Activated B cell treated with CpG ODN at 0.5 μM for 24 hours (primary cell): ENCODE data around the gene SLC4A2. TPM values are rescaled to one million over a fixed set of nuclear protein-coding genes. Genes with fewer than 3 reads are reported as not detected.

Experiments used
- ATAC-seq: fragments of 200-7000 bp; cut with Tn5 transposase; one replicate; pipeline ENCODE4 v1.10.0; 2021; ENCODE audit warnings: low read depth, mild to moderate bottlenecking, moderate library complexity
- CTCF ChIA-PET: fragments of 350-600 bp; sonication (Branson Sonifier 250); formaldehyde crosslinking; loops from one replicate; lab custom pipeline; 2021; ENCODE audit warnings: antibody characterized with exemption; lab: Charles Lee
- POLR2A ChIA-PET: fragments of 350-600 bp; sonication (Branson Sonifier 250); formaldehyde crosslinking; loops from one replicate; lab custom pipeline; 2021; ENCODE audit warnings: antibody characterized with exemption; lab: Charles Lee
- DNase-seq: peaks from one replicate; pipeline ENCODE4 v3.0.0; 2022
- H3K27ac Mint-ChIP-seq: one replicate; pipeline ENCODE4 v1.8.0; 2020; ENCODE audit warnings: mixed read lengths
- H3K27me3 Mint-ChIP-seq: one replicate; pipeline ENCODE4 v1.8.0; 2021; ENCODE audit warnings: mixed read lengths
- H3K36me3 Mint-ChIP-seq: one replicate; pipeline ENCODE4 v1.8.0; 2021; ENCODE audit warnings: low read depth, mixed read lengths
- H3K4me1 Mint-ChIP-seq: one replicate; pipeline ENCODE4 v1.8.0; 2021; ENCODE audit warnings: mixed read lengths
- H3K4me3 Mint-ChIP-seq: one replicate; pipeline ENCODE4 v1.8.0; 2020; ENCODE audit warnings: mild to moderate bottlenecking, mixed read lengths
- H3K9me3 Mint-ChIP-seq: one replicate; pipeline ENCODE4 v1.8.0; 2020; ENCODE audit warnings: mixed read lengths
- intact Hi-C: fragments of 100-400 bp; cut with micrococcal nuclease; formaldehyde crosslinking; loops from one replicate; pipeline ENCODE4 v1.15.1; 2024
- total RNA-seq: library from RNA; stranded (reverse); gene quantifications from 2 replicates; pipeline ENCODE4 v1.2.3, GENCODE V29; 2022
- TF ChIP-seq, protein P1 (sequence below): fragments of 200-600 bp; IDR thresholded peaks from one replicate; pipeline ENCODE4 v1.8.0; 2022; ENCODE audit warnings: antibody characterized with exemption, mild to moderate bottlenecking

SLC4A2 gene
- total RNA-seq, 1 donor from 2014 or later, result 72.5 TPM

DNA sequence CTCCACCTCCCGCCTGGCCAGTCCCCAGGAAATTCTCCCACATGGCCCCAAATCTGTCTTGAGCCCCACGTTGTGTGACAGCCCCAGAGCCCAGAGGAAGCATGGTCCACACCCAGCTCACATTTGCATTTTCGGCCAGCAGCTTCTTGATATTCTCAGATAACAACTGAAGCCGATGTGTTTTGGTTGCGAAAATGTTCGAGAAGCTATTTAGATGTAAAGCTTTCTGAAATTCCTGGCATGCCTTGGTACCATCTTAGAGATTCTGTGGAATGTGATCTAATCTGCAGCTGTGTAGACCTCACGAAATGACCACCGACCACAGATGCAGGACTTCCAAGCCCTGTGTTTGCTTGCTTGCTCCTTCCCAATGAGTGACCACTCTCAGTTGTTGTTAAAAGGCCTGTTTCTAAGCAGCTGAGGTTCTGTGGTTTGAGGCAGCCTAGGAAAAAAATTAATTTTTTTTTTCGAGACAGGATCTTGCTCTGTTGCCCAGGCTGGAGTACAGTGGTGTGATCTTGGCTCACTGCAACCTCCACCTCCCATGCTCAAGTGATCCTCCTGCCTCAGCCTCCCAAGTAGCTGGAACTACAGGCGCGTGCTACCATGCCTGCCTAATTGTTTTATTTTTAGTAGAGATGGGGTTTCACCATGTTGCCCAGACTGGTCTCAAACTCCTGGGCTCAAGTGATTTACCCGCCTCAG is 8.8 kb downstream of the SLC4A2 start:
- TF ChIP-seq, protein P1, sequence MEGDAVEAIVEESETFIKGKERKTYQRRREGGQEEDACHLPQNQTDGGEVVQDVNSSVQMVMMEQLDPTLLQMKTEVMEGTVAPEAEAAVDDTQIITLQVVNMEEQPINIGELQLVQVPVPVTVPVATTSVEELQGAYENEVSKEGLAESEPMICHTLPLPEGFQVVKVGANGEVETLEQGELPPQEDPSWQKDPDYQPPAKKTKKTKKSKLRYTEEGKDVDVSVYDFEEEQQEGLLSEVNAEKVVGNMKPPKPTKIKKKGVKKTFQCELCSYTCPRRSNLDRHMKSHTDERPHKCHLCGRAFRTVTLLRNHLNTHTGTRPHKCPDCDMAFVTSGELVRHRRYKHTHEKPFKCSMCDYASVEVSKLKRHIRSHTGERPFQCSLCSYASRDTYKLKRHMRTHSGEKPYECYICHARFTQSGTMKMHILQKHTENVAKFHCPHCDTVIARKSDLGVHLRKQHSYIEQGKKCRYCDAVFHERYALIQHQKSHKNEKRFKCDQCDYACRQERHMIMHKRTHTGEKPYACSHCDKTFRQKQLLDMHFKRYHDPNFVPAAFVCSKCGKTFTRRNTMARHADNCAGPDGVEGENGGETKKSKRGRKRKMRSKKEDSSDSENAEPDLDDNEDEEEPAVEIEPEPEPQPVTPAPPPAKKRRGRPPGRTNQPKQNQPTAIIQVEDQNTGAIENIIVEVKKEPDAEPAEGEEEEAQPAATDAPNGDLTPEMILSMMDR, result no peak
- Mint-ChIP-seq H3K27ac (no peak overlapping the region), H3K4me3 (no peak overlapping the region), H3K27me3 (no peaks in the 10 kb centered on the region), H3K36me3 (peaks cover 63% of the 10 kb centered on the region), H3K9me3 (no peaks in the 10 kb centered on the region), H3K4me1 (no peaks in the 10 kb centered on the region)
- no peak for ATAC-seq
- POLR2A ChIA-PET, result interaction anchor here (1.4 kb wide), 1 partner anchor 40 kb away, joined by 3 read pairs; the partner anchor contains the start of gene ABCB8
- intact Hi-C loops, result no loop called here
- CTCF ChIA-PET, result no interaction called here
- no peak for DNase-seq

DNA sequence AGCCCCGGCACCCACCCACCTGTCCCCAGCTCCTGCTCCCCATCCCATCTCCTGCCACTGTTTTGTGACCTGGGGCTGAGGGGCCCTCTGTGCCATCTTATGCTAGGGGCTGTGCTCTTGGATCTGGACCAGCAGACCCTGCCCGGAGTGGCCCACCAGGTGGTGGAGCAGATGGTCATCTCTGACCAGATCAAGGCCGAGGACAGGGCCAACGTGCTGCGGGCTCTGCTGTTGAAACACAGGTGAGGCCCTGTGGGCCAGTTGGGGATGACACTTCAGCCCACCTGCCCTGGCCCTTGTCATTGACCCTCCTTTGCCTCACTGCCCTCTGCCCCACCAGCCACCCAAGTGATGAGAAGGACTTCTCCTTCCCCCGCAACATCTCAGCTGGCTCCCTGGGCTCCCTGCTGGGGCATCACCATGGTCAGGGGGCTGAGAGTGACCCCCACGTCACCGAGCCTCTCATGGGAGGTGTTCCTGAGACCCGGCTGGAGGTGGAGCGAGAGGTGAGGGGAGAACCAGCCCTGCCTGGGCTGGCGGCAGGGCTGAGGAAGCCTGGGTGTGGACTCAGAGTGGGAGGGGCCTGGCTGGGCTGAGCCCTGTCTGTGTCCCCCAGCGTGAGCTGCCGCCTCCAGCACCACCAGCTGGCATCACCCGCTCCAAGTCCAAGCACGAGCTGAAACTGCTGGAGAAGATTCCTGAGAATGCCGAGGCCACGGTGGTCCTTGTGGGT is 10.6 kb downstream of the SLC4A2 start:
- TF ChIP-seq, protein P1, result no peak
- H3K27ac Mint-ChIP-seq, result no peak overlapping the region
- H3K4me3 Mint-ChIP-seq, result no peak overlapping the region
- ATAC-seq, result no peak
- no peaks in the 10 kb centered on the region for H3K9me3 Mint-ChIP-seq
- H3K27me3 Mint-ChIP-seq, result no peaks in the 10 kb centered on the region
- POLR2A ChIA-PET, result no interaction called here
- H3K4me1 Mint-ChIP-seq, result no peaks in the 10 kb centered on the region
- DNase-seq, result no peak
- CTCF ChIA-PET, result no interaction called here
- intact Hi-C loops, result no loop called here
- peaks cover 65% of the 10 kb centered on the region for H3K36me3 Mint-ChIP-seq

DNA sequence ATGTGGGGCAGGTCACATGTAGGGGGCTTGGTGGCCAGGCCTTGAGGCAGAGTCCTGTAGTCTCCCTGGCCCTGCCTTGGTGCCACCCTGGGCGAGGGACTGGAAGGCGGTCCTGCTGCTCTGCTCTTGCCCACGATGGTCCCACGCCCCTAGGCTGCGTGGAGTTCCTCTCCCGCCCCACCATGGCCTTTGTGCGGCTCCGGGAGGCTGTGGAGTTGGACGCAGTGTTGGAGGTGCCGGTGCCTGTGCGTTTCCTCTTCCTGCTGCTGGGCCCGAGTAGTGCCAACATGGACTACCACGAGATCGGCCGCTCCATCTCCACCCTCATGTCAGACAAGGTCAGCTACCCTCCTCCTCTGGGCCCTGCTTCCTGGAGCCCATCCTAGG is 11.2 kb downstream of the SLC4A2 start:
- Mint-ChIP-seq H3K36me3 (peaks cover 63% of the 10 kb centered on the region), H3K9me3 (no peaks in the 10 kb centered on the region), H3K4me1 (no peaks in the 10 kb centered on the region), H3K27ac (no peak overlapping the region), H3K27me3 (no peaks in the 10 kb centered on the region), H3K4me3 (no peak overlapping the region)
- ChIA-PET POLR2A (no interaction called here), CTCF (no interaction called here)
- TF ChIP-seq, protein P1, result no peak
- ATAC-seq (no peak), DNase-seq (no peak)
- intact Hi-C loops, result no loop called here

DNA sequence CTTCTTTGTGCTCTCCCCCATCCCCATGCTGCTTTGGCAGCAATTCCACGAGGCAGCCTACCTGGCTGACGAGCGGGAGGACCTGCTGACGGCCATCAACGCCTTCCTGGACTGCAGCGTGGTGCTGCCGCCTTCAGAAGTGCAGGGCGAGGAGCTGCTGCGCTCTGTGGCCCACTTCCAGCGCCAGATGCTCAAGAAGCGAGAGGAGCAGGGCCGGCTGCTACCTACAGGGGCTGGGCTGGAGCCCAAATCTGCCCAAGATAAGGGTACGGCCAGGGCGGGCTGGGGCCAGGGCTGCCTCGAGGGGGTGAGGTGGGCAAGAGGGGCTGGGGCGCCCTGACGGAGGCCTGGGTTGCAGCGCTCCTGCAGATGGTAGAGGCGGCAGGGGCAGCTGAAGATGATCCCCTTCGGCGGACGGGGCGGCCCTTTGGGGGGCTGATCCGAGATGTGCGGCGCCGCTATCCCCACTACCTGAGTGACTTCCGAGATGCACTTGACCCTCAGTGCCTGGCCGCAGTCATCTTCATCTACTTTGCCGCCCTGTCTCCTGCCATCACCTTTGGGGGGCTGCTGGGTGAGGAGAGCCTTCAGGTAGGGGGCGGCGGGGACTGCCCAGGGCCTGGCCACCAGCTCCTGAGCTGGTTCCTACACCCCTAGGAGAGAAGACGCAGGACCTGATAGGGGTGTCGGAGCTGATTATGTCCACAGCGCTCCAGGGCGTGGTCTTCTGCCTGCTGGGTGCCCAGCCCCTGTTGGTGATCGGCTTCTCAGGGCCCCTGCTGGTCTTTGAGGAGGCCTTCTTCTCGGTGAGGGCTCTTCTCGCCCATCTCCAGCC is 11.9 kb downstream of the SLC4A2 start:
- no peaks in the 10 kb centered on the region for H3K9me3 Mint-ChIP-seq
- H3K27ac Mint-ChIP-seq, result no peak overlapping the region
- peaks cover 67% of the 10 kb centered on the region for H3K36me3 Mint-ChIP-seq
- H3K27me3 Mint-ChIP-seq, result no peaks in the 10 kb centered on the region
- ChIA-PET POLR2A (no interaction called here), CTCF (no interaction called here)
- ATAC-seq (no peak), DNase-seq (no peak)
- intact Hi-C loops, result no loop called here
- TF ChIP-seq, protein P1, result no peak
- no peak overlapping the region for H3K4me3 Mint-ChIP-seq
- no peaks in the 10 kb centered on the region for H3K4me1 Mint-ChIP-seq

DNA sequence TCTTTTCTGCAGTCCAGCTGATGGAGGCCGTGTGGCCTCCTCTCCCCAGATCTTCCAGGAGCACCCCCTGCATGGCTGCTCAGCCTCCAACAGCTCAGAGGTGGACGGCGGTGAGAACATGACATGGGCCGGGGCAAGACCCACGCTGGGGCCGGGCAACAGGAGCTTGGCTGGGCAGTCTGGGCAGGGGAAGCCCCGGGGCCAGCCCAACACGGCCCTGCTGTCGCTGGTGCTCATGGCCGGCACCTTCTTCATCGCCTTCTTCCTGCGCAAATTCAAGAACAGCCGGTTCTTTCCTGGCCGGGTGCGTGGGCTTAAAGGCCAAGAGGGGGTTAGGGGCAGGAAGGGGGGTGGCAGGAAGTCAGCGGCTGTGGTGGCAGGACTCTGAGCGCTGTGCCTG is 14.6 kb downstream of the SLC4A2 start:
- POLR2A ChIA-PET, result no interaction called here
- intact Hi-C loops, result no loop called here
- peaks cover 53% of the 10 kb centered on the region for H3K36me3 Mint-ChIP-seq
- H3K4me3 Mint-ChIP-seq, result no peak overlapping the region
- H3K4me1 Mint-ChIP-seq, result peaks cover 11% of the 10 kb centered on the region
- CTCF ChIA-PET, result no interaction called here
- DNase-seq (no peak), ATAC-seq (no peak)
- no peak overlapping the region for H3K27ac Mint-ChIP-seq
- TF ChIP-seq, protein P1, result no peak
- no peaks in the 10 kb centered on the region for H3K9me3 Mint-ChIP-seq
- H3K27me3 Mint-ChIP-seq, result no peaks in the 10 kb centered on the region
